ENCODE measurements around the gene DMBX1. TPM values are rescaled to one million over a fixed set of nuclear protein-coding genes. Genes with fewer than 3 reads are reported as not detected.
A peak's percentile ranks its signal among the peaks of the same experiment; 100 is the strongest.

The DMBX1 gene
- total RNA-seq, 1 experiment from 2014 or later: 2.3 TPM

- Histone ChIP-seq H2BK5ac (ENCODE audit: insufficient read length, low read length) (no peak overlapping the region), H3K27me3 (ENCODE audit: insufficient read depth, low read length) (peaks cover 44% of the 10 kb centered on the region), H3K4me1 (ENCODE audit: insufficient read depth, low read length) (peaks cover 5% of the 10 kb centered on the region; the same call in 1 of the 2 replicates), H2AK5ac (ENCODE audit: insufficient read length, low read length) (no peak overlapping the region), H4K8ac (replicated peaks; ENCODE audit: insufficient read length, low read depth, low read length) (no peak overlapping the region), H3K23me2 (ENCODE audit: insufficient read length, low read depth, low read length, poor library complexity, severe bottlenecking) (peaks cover 9% of the 10 kb centered on the region), H4K5ac (ENCODE audit: insufficient read length, low read depth, low read length) (no peak overlapping the region), H4K91ac (ENCODE audit: insufficient read length, low read depth, low read length) (no peak overlapping the region), H3K14ac (ENCODE audit: insufficient read depth, low read length) (no peak overlapping the region; the same call in 1 of the 2 replicates), H3K9ac (ENCODE audit: extremely low read depth, insufficient read length, low read length) (no peak overlapping the region), H2AFZ (ENCODE audit: low read length) (no peak overlapping the region), H3K18ac (ENCODE audit: insufficient read length, low read depth, low read length) (no peak overlapping the region), H4K20me1 (ENCODE audit: control insufficient read depth, insufficient read depth, insufficient read length) (no peaks in the 10 kb centered on the region), H2BK120ac (ENCODE audit: low read depth, low read length, poor library complexity, severe bottlenecking) (no peak overlapping the region), H3K79me1 (ENCODE audit: insufficient read depth, low read depth, low read length, poor library complexity, severe bottlenecking) (no peaks in the 10 kb centered on the region), H3K9me3 (ENCODE audit: control insufficient read depth, low read depth, low read length) (no peaks in the 10 kb centered on the region), H3K4ac (ENCODE audit: low read depth, low read length) (no peak overlapping the region), H3T11ph (ENCODE audit: low read length) (no peak overlapping the region), H2BK20ac (ENCODE audit: low read depth, low read length, poor library complexity, severe bottlenecking) (no peak overlapping the region), H2BK12ac (ENCODE audit: insufficient read length, low read depth, low read length) (no peak overlapping the region), H3K79me2 (ENCODE audit: insufficient read depth, low read length) (no peaks in the 10 kb centered on the region), H3K23ac (ENCODE audit: insufficient read length, low read depth, low read length) (no peak overlapping the region), H3K27ac (ENCODE audit: insufficient read length, low read depth, low read length) (no peak overlapping the region), H2BK15ac (ENCODE audit: low read depth, low read length) (no peak overlapping the region), H3K56ac (ENCODE audit: insufficient read length, low read depth, low read length) (no peak overlapping the region), H3K4me2 (ENCODE audit: insufficient read depth, insufficient read length, low read length) (peak overlapping the region; percentile 6)
- no peak overlapping the region for H3K27ac Mint-ChIP-seq
- H3K4me1 Mint-ChIP-seq: peaks cover 40 to 61% of the 10 kb centered on the region in 2 experiments
- no peaks in the 10 kb centered on the region; a peak in 2 of 5 replicates for H3K9me3 Mint-ChIP-seq
- no peak for TF ChIP-seq CTCF (conservative IDR thresholded peaks at IDR 0.05)
- peak overlapping the region in 1 of 2 experiments; percentile 53; a peak in 1 of 5 replicates for H3K4me3 Mint-ChIP-seq
- H3K36me3 Mint-ChIP-seq (ENCODE audit: insufficient read depth in 1 of 3, low read depth in 3 of 3): no peaks in the 10 kb centered on the region; a peak in 1 of 7 replicates
- H3K27me3 Mint-ChIP-seq (ENCODE audit: low read depth): peaks cover 97% of the 10 kb centered on the region
- DNase-seq: no peak
- WGBS (ENCODE audit: extremely low coverage, insufficient read length, low lambda C conversion rate): no CpG with 5 or more reads among the region's 5 CpGs
Observed at GRCh38 chr1:46451948-46452930, 37.4 kb upstream of the DMBX1 start.
